HepG2 (cell line): ENCODE results near the gene PBX2. TPM values are rescaled to one million over a fixed set of nuclear protein-coding genes. Genes with fewer than 3 reads are reported as not detected.

Experiments
- ATRX ChIP-seq: sonication (generic); formaldehyde crosslinking; IDR thresholded peaks from 2 replicates; pipeline ENCODE4 v1.4.0; 2020; ENCODE audit warnings: missing genetic modification reagents, borderline replicate concordance
- CBX5 ChIP-seq: sonication (generic); formaldehyde crosslinking; IDR thresholded peaks from 2 replicates; pipeline ENCODE4 v1.4.0; 2020; ENCODE audit warnings: missing genetic modification reagents, borderline replicate concordance
- CEBPZ ChIP-seq: IDR thresholded peaks from 2 replicates; pipeline ENCODE4 v1.6.1; 2012; ENCODE audit warnings: low read length, improper control_type of control experiment
- ISL2 ChIP-seq: sonication (generic); formaldehyde crosslinking; IDR thresholded peaks from 2 replicates; pipeline ENCODE4 v1.5.0; 2020; ENCODE audit warnings: missing genetic modification reagents
- KDM2A ChIP-seq: sonication (generic); formaldehyde crosslinking; IDR thresholded peaks from 2 replicates; pipeline ENCODE4 v1.4.0; 2020; ENCODE audit warnings: low read depth, missing genetic modification reagents, borderline replicate concordance
- MTA1 ChIP-seq: sonication (generic); formaldehyde crosslinking; IDR thresholded peaks from 2 replicates; pipeline ENCODE4 v1.4.0; 2020; ENCODE audit warnings: missing genetic modification reagents, mild to moderate bottlenecking, borderline replicate concordance
- NONO ChIP-seq, 2 experiments: fragments of 450-650 bp in 1 of 2; sonication (generic) in 1 of 2; formaldehyde crosslinking in 1 of 2; IDR thresholded peaks in 1 of 2; conservative IDR thresholded peaks in 1 of 2; 2 replicates each; pipeline versions ENCODE4 v1.6.1 to v1.8.0; 2017 to 2022; ENCODE audit warnings: mild to moderate bottlenecking in 1 of 2, missing genetic modification reagents in 1 of 2, moderate library complexity in 1 of 2
- NR2C2 ChIP-seq: sonication (generic); formaldehyde crosslinking; IDR thresholded peaks from 2 replicates; pipeline ENCODE4 v1.4.0; 2020; ENCODE audit warnings: missing genetic modification reagents, mild to moderate bottlenecking, moderate library complexity, borderline replicate concordance
- PHF5A ChIP-seq: IDR thresholded peaks from one replicate; pipeline ENCODE4 v1.6.1; 2018; ENCODE audit warnings: low read depth, missing genetic modification reagents; ENCODE audit not compliant: unreplicated experiment
- SETDB1 ChIP-seq: sonication (generic); formaldehyde crosslinking; IDR thresholded peaks from 2 replicates; pipeline ENCODE4 v1.5.1; 2020; ENCODE audit warnings: missing genetic modification reagents, mild to moderate bottlenecking, borderline replicate concordance
- SIN3A ChIP-seq: IDR thresholded peaks from 2 replicates; pipeline ENCODE4 v1.6.1; 2011; ENCODE audit warnings: low read depth, mild to moderate bottlenecking, control low read depth, low read length, borderline replicate concordance
- SNAI1 ChIP-seq: sonication (generic); formaldehyde crosslinking; IDR thresholded peaks from 2 replicates; pipeline ENCODE4 v1.5.0; 2020; ENCODE audit warnings: mild to moderate bottlenecking, missing genetic modification reagents, borderline replicate concordance
- SNRNP70 ChIP-seq: fragments of 200-400 bp; formaldehyde crosslinking; IDR thresholded peaks from 2 replicates; pipeline ENCODE4 v1.6.1; 2017; ENCODE audit warnings: mild to moderate bottlenecking, low read depth, low read length, moderate library complexity
- THYN1 ChIP-seq: sonication (generic); formaldehyde crosslinking; IDR thresholded peaks from 2 replicates; pipeline ENCODE4 v1.8.1; 2023; ENCODE audit warnings: low read depth, mild to moderate bottlenecking, moderate library complexity, missing genetic modification reagents, borderline replicate concordance
- ZBTB34 ChIP-seq: sonication (generic); formaldehyde crosslinking; IDR thresholded peaks from 2 replicates; pipeline ENCODE4 v1.8.0; 2022; ENCODE audit warnings: mild to moderate bottlenecking, missing genetic modification reagents
- ZFYVE20 ChIP-seq: sonication (generic); formaldehyde crosslinking; IDR thresholded peaks from 2 replicates; pipeline ENCODE4 v1.8.0; 2023; ENCODE audit warnings: low read depth, mild to moderate bottlenecking, moderate library complexity, missing genetic modification reagents, borderline replicate concordance
- ZNF10 ChIP-seq: sonication (generic); formaldehyde crosslinking; IDR thresholded peaks from 2 replicates; pipeline ENCODE4 v1.4.0; 2020; ENCODE audit warnings: mild to moderate bottlenecking, low read depth, missing genetic modification reagents, borderline replicate concordance
- ZNF101 ChIP-seq: sonication (generic); formaldehyde crosslinking; IDR thresholded peaks from 2 replicates; pipeline ENCODE4 v1.4.0; 2020; ENCODE audit warnings: mild to moderate bottlenecking, low read depth, missing genetic modification reagents, borderline replicate concordance
- ZNF207 ChIP-seq: fragments of 450-650 bp; IDR thresholded peaks from 2 replicates; pipeline ENCODE4 v1.6.1; 2016; ENCODE audit warnings: antibody characterized with exemption, borderline replicate concordance
- ZNF24 ChIP-seq: fragments of 450-650 bp; IDR thresholded peaks from 2 replicates; pipeline ENCODE4 v1.6.1; 2017; ENCODE audit warnings: antibody characterized with exemption, mild to moderate bottlenecking
- ZNF616 ChIP-seq: sonication (generic); formaldehyde crosslinking; IDR thresholded peaks from 2 replicates; pipeline ENCODE4 v1.5.0; 2020; ENCODE audit warnings: low read depth, mild to moderate bottlenecking, missing genetic modification reagents
- ZNF619 ChIP-seq: sonication (generic); formaldehyde crosslinking; IDR thresholded peaks from 2 replicates; pipeline ENCODE4 v1.4.0; 2020; ENCODE audit warnings: mild to moderate bottlenecking, missing genetic modification reagents
- ZNF740 ChIP-seq: sonication (generic); formaldehyde crosslinking; IDR thresholded peaks from 2 replicates; pipeline ENCODE4 v1.4.0; 2020; ENCODE audit warnings: missing genetic modification reagents
- ZNF761 ChIP-seq: sonication (generic); formaldehyde crosslinking; conservative IDR thresholded peaks from 2 replicates; pipeline ENCODE4 v1.4.0; 2020; ENCODE audit warnings: mild to moderate bottlenecking, missing genetic modification reagents
- ZNF850 ChIP-seq: sonication (generic); formaldehyde crosslinking; conservative IDR thresholded peaks from 2 replicates; pipeline ENCODE4 v1.9.0; 2021; ENCODE audit warnings: mild to moderate bottlenecking, missing genetic modification reagents
- polyA plus RNA-seq, 8 experiments: library from polyadenylated mRNA; depleted of rRNA in 3 of 8; stranded (reverse) in 7 of 8; unstranded in 1 of 8; fragments of >200 nt; fragmentation: Illumina TruSeq in 4 of 8; extraction: Trizol in 4 of 8; gene quantifications; 2 replicates each; pipeline versions ENCODE4 v1.2.1 to v1.2.3, GENCODE V29; 2011 to 2016; ENCODE audit warnings: low read depth in 4 of 8, missing spikeins in 1 of 8, mixed read lengths in 1 of 8; ENCODE audit not compliant: insufficient read depth in 1 of 8
- total RNA-seq, 5 experiments: library from RNA; depleted of rRNA; stranded (reverse); fragments of >200 nt; fragmentation: Illumina TruSeq; extraction: Trizol; gene quantifications; 2 replicates each; pipeline ENCODE4 v1.2.3, GENCODE V29; 2016; ENCODE audit warnings: low read depth in 1 of 5

PBX2 gene
- total and polyA plus RNA-seq, 2 of the 13 experiments (the other 11 are each of a cell fraction or from before 2014, with no cell fraction given): 42.3 to 77.8 TPM

- TF ChIP-seq NONO (IDR thresholded peaks at IDR 0.05): no peak
- no peak; the same call in 1 of the 2 replicates for TF ChIP-seq NONO (CRISPR knock-in tag; conservative IDR thresholded peaks at IDR 0.05)
- no peak for TF ChIP-seq SETDB1
- 0 out of 2 replicates have a peak, but pooled peaks have one; percentile 31 for TF ChIP-seq SIN3A
- TF ChIP-seq ZNF10: no peak
- TF ChIP-seq SNAI1 (CRISPR knock-in tag): 0 out of 2 replicates have a peak, but pooled peaks have one; percentile 15
- TF ChIP-seq ISL2 (CRISPR knock-in tag): no peak
- no peak for TF ChIP-seq ZBTB34 (CRISPR knock-in tag)
- TF ChIP-seq ZNF207: no peak
- TF ChIP-seq ZFYVE20 (CRISPR knock-in tag): no peak
- TF ChIP-seq MTA1 (CRISPR knock-in tag): no peak
- TF ChIP-seq KDM2A (CRISPR knock-in tag): no peak
- no peak for TF ChIP-seq ZNF850 (CRISPR knock-in tag)
- TF ChIP-seq ZNF616 (CRISPR knock-in tag): 0 out of 2 replicates have a peak, but pooled peaks have one; percentile 35
- no peak for TF ChIP-seq ZNF619 (CRISPR knock-in tag)
- no peak; the same call in 1 of the 2 replicates for TF ChIP-seq ZNF761 (CRISPR knock-in tag)
- TF ChIP-seq ZNF740 (CRISPR knock-in tag): 0 out of 2 replicates have a peak, but pooled peaks have one; percentile 14
- no peak for TF ChIP-seq CEBPZ
- no peak for TF ChIP-seq NR2C2 (CRISPR knock-in tag)
- no peak for TF ChIP-seq SNRNP70
- no peak; the same call in 1 of the 2 replicates for TF ChIP-seq ATRX
- TF ChIP-seq CBX5 (CRISPR knock-in tag): no peak
- no peak for TF ChIP-seq ZNF24
- TF ChIP-seq THYN1 (CRISPR knock-in tag): no peak
- peak; percentile 18 for TF ChIP-seq PHF5A (CRISPR knock-in tag)
- TF ChIP-seq ZNF101 (CRISPR knock-in tag): no peak
Observed at GRCh38 chr6:32176476-32177182, 13.4 kb downstream of the PBX2 start (continued).
